GM18499 (cell line): ENCODE results near the gene TRIM15.
"Not testable (repeated sequence)": the region's sequence is repeated elsewhere in the genome, so short reads cannot be mapped to it uniquely, and the experiment has no call there.

ENCODE experiments used
- ATAC-seq: cut with Tn5 transposase; IDR thresholded peaks from one replicate; pipeline ENCODE4 v1.9.1; 2021; ENCODE audit warnings: moderate number of reproducible peaks; ENCODE audit not compliant: insufficient read depth, unreplicated experiment

The TRIM15 gene

GRCh38 chr6:30221395-30221794 is 58.0 kb downstream of the TRIM15 start:
- ATAC-seq, result not testable (repeated sequence)

GRCh38 chr6:30221956-30222355 is 58.6 kb downstream of the TRIM15 start:
- ATAC-seq, result not testable (repeated sequence)
